Lower leg skin (tissue), 3 donors: ENCODE data around the gene TTC12.

Source experiments
- CTCF ChIP-seq, 3 donors: fragments of 450-650 bp; IDR thresholded peaks; one replicate each; pipeline ENCODE4 v1.5.1; 2016; ENCODE audit warnings: antibody characterized with exemption in 3 of 3, mild to moderate bottlenecking in 3 of 3, moderate library complexity in 2 of 3
- POLR2A ChIP-seq, 2 donors: fragments of 450-650 bp; IDR thresholded peaks; one replicate each; pipeline ENCODE4 v1.6.1; 2016 to 2017; ENCODE audit warnings: antibody characterized with exemption in 2 of 2, mild to moderate bottlenecking in 1 of 2, moderate library complexity in 1 of 2

GRCh38 chr11:113296447-113297205 lies 17.8 kb upstream of the TTC12 start:
- no peak for TF ChIP-seq POLR2A (IDR thresholded peaks at IDR 0.05)
- TF ChIP-seq CTCF (IDR thresholded peaks at IDR 0.05), result no peak
